PFSK-1 (cell line): ENCODE measurements around the gene RMND1.

Experiments
- POLR2AphosphoS5 ChIP-seq: IDR thresholded peaks from 2 replicates; pipeline ENCODE4 v1.6.1; 2012; ENCODE audit warnings: low read depth, mild to moderate bottlenecking, control low read depth, low read length, moderate library complexity
- SIN3A ChIP-seq: IDR thresholded peaks from 2 replicates; pipeline ENCODE4 v1.6.1; 2012; ENCODE audit warnings: mild to moderate bottlenecking, low read length, moderate library complexity, borderline replicate concordance; ENCODE audit not compliant: insufficient read depth
- TAF1 ChIP-seq: IDR thresholded peaks from 2 replicates; pipeline ENCODE4 v1.6.1; 2012; ENCODE audit warnings: low read length, control low read depth, borderline replicate concordance; ENCODE audit not compliant: insufficient read depth
- TF ChIP-seq, protein P1 (sequence below), 2 experiments: IDR thresholded peaks; 2 replicates each; pipeline versions ENCODE4 v1.6.1 to v1.8.0; 2011 to 2012; ENCODE audit warnings: low read depth in 2 of 2, low read length in 2 of 2, control low read depth in 1 of 2, inconsistent platforms in 1 of 2, mild to moderate bottlenecking in 1 of 2, moderate library complexity in 1 of 2; ENCODE audit not compliant: insufficient read depth in 1 of 2

DNA sequence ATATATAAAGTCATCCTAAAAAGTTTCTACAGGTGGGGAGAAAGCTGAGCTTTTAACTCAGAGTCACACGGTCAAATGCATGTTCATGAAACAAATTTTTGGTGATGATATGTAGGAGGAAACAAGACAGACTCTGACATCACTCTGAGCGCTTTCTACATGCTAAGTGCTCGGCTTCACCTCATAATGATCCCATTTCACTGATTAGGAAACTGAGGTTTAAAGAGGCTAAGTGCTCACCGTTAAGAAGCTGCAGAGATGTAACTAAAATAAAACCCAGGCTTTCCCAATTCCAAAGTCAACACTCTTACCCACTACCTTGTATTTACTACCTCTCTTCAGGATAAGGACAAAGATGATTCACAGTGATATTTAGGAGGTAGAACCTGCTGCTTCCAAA, 4.7 kb downstream of the RMND1 start:
- no peak for TF ChIP-seq POLR2AphosphoS5
- TF ChIP-seq, protein P1, sequence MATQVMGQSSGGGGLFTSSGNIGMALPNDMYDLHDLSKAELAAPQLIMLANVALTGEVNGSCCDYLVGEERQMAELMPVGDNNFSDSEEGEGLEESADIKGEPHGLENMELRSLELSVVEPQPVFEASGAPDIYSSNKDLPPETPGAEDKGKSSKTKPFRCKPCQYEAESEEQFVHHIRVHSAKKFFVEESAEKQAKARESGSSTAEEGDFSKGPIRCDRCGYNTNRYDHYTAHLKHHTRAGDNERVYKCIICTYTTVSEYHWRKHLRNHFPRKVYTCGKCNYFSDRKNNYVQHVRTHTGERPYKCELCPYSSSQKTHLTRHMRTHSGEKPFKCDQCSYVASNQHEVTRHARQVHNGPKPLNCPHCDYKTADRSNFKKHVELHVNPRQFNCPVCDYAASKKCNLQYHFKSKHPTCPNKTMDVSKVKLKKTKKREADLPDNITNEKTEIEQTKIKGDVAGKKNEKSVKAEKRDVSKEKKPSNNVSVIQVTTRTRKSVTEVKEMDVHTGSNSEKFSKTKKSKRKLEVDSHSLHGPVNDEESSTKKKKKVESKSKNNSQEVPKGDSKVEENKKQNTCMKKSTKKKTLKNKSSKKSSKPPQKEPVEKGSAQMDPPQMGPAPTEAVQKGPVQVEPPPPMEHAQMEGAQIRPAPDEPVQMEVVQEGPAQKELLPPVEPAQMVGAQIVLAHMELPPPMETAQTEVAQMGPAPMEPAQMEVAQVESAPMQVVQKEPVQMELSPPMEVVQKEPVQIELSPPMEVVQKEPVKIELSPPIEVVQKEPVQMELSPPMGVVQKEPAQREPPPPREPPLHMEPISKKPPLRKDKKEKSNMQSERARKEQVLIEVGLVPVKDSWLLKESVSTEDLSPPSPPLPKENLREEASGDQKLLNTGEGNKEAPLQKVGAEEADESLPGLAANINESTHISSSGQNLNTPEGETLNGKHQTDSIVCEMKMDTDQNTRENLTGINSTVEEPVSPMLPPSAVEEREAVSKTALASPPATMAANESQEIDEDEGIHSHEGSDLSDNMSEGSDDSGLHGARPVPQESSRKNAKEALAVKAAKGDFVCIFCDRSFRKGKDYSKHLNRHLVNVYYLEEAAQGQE (IDR thresholded peaks at IDR 0.05; ENCODE audit: insufficient read depth in 1 of 2, low read depth in 2 of 2, low read length in 2 of 2): no peak
- TF ChIP-seq SIN3A: no peak
- TF ChIP-seq TAF1: no peak
